GM18868 (cell line): ENCODE results near the gene KIF22.
A peak's percentile ranks its signal among the peaks of the same experiment; 100 is the strongest.
"Not testable (repeated sequence)": the region's sequence is repeated elsewhere in the genome, so short reads cannot be mapped to it uniquely, and the experiment has no call there.

Source experiments
- ATAC-seq: cut with Tn5 transposase; IDR thresholded peaks from one replicate; pipeline ENCODE4 v1.9.1; 2021; ENCODE audit warnings: mild to moderate bottlenecking, moderate library complexity; ENCODE audit not compliant: unreplicated experiment

The KIF22 gene

DNA sequence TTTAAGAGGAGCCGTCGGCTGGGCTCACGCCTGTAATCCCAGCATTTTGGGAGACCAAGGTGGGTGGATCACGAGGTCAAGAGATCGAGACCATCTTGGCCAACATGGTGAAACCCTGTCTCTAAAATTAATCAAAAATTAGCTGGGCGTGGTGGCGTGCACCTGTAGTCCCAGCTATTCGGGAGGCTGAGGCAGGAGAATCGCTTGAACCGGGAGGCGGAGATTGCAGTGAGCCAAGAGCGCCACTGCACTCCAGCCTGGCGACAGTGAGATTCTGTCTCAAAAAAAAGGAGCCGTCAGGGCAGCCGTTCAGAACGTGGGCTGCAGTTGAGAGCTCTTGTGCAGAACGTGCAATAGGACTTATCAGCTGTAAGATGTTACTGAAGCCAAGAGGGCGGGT lies 2.6 kb downstream of the KIF22 start:
- ATAC-seq, result not testable (repeated sequence)

DNA sequence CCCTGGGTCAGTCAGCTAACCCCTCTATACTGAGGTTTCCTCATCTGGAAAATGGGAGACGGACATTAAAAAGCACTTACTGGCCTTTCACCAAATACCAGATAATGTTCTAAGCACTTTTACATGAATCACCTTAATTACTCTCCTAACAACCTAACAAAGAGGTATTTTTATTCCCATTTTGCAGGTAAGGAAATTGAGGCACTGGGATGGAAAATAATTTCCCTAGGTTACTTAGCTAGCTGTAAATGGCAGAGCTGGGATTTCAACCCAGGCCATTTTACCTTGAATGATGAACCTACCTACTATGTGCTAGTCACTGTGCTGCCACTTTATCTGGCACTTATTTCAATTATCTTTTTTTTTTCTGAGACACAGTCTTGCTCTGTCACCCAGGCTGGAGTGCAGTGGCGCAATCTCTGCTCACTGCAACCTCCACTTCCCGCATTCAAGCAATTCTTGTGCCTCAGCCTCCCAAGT lies 3.7 kb downstream of the KIF22 start:
- no peak for ATAC-seq

DNA sequence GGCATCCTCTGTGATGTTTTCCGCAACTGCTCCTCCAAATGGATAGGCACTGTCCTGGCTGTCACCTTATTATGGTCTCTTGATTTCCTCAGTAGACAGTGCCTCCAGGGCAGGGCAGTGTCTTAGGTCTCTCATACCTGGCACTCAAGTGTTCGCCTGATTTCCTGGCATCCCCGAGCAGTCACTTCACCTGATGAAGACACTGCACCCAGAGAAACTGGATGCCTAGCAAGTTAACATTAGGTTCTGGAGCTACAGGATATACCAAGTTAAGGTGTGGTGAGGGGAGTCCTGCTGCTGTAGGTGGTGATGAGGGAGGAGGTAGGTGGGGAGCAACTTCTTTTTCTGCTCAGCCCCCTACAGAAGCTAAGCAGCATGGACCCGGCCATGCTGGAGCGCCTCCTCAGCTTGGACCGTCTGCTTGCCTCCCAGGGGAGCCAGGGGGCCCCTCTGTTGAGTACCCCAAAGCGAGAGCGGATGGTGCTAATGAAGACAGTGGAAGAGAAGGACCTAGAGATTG lies 11.9 kb downstream of the KIF22 start:
- ATAC-seq, result no peak

DNA sequence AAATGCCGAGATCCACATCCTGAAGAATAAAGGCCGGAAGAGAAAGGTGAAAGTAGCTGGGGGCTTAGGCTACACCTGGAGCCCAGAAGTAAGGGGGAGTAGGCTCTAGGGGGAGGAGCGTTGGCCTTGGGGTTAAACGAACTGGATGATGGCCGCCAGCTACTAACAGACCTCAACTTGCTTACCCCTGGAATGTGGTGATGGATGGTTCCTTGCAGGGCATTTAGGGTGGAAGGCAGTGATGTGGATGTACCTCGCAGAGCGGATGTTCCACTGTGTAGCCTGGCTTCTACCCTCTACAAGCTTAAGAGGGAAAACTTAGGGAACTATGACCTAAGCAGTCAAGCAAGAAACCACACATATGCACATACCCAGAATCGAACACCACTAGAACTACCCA lies 13.5 kb downstream of the KIF22 start:
- no peak for ATAC-seq

DNA sequence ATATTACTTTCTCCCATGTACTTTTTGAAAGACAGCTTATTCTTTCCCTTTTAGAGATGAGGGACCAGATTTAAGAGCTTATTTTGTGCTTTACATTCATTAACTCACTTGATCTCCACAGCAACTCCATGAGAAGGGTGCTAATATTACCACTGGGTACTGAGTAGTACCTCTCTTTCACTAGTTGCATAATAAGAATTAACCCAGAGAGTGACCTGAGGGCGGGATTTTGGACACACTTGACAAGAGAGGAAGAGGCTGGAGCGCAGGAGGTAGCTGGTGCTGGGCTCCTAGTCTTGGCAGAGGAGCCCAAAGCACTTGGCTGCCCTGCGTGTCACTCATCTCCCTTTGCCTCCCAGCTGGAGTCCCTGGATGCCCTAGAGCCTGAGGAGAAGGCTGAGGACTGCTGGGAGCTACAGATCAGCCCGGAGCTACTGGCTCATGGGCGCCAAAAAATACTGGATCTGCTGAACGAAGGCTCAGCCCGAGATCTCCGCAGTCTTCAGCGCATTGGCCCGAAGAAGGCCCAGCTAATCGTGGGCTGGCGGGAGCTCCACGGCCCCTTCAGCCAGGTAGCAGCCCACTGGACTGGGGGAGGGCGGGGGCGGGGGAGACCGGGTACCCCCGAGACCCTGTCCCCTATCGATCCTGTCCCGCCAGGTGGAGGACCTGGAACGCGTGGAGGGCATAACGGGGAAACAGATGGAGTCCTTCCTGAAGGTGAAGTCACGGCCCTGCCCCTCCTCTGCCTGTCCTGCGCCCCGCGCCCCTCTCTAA lies 14.1 kb downstream of the KIF22 start:
- ATAC-seq, result no peak

DNA sequence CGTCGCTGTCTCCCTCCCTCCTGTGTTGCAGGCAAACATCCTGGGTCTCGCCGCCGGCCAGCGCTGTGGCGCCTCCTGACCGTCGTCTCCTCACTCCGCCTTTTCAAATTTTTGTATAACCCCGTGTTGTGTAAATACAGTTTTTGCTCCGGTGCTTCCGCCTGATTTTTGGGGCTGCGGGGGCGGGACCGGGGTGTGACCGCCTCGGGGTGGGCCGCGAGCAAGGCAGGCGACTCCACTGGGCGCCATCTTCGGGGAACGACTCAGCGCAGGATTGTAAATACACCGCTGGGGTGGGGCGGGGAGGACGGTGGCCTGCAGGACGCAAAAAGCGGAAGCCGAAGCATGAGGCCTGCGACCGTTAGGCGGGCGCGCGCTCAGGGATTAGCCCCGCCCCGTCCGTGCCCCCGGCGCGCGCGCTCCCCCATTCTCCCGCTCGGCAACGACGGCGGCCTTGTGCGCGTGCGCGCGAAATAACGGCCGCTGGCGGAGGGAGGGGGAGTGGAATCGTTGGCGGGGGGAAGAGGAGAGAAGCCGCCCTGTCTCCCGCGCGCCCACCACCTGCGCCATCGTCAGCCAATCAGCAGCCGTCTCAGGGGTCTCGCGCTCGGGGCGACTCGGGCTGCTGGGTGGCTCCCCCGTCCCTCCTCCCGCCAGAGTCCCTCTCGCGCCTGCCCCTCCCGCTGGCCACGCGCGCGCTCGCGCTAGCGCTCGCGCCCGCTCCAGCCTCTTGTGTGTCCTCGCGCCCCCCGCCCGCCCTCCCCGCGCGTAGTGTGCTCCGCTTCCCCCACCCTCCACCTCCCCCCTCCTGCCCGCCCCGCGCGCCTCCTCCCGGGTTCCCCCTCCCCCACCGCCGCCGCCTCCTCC lies 14.9 kb downstream of the KIF22 start:
- ATAC-seq, result peak; percentile 55

DNA sequence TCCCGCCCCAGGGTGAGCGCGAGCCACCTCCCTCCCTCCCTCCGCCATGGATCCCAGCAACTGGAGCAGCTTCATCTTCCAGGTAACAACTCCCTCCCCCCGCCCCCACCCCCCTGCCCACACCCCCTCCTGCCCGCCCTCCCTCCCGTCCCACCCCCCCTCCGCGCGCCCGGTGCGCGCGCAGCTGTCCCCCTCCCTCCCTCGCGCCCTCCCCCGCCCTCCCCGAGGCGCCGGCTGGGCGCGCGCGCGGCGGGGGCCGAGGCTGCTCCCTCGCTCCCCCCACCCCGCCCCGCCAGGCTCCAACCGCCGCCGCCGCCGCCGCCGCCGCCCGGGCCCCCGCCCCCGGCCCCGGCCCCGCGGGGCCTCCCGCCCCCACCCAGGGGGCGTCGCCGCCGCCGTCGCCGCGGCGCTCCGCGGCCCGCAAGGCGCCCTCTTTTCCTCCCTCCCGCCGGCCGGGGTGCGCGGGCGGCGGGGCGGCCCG lies 15.6 kb downstream of the KIF22 start, which contains the start of gene MAZ:
Gene MAZ, plus strand, starts transcription at position 431 of the 481 bp plus-strand sequence. CDS start 173 bp downstream, outside the sequence.
- ATAC-seq, result no peak

DNA sequence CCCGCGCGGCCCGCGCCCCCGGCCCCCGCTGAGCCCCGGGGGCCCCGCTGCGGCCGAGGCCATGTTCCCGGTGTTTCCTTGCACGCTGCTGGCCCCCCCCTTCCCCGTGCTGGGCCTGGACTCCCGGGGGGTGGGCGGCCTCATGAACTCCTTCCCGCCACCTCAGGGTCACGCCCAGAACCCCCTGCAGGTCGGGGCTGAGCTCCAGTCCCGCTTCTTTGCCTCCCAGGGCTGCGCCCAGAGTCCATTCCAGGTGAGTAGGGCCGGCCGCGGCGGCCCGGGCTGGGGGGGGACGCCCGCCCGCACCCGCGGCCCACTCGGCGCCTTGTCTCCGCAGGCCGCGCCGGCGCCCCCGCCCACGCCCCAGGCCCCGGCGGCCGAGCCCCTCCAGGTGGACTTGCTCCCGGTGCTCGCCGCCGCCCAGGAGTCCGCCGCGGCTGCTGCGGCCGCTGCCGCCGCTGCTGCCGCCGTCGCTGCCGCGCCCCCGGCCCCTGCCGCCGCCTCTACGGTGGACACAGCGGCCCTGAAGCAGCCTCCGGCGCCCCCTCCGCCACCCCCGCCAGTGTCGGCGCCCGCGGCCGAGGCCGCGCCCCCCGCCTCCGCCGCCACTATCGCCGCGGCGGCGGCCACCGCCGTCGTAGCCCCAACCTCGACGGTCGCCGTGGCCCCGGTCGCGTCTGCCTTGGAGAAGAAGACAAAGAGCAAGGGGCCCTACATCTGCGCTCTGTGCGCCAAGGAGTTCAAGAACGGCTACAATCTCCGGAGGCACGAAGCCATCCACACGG lies 16.3 kb downstream of the KIF22 start:
- ATAC-seq, result no peak

DNA sequence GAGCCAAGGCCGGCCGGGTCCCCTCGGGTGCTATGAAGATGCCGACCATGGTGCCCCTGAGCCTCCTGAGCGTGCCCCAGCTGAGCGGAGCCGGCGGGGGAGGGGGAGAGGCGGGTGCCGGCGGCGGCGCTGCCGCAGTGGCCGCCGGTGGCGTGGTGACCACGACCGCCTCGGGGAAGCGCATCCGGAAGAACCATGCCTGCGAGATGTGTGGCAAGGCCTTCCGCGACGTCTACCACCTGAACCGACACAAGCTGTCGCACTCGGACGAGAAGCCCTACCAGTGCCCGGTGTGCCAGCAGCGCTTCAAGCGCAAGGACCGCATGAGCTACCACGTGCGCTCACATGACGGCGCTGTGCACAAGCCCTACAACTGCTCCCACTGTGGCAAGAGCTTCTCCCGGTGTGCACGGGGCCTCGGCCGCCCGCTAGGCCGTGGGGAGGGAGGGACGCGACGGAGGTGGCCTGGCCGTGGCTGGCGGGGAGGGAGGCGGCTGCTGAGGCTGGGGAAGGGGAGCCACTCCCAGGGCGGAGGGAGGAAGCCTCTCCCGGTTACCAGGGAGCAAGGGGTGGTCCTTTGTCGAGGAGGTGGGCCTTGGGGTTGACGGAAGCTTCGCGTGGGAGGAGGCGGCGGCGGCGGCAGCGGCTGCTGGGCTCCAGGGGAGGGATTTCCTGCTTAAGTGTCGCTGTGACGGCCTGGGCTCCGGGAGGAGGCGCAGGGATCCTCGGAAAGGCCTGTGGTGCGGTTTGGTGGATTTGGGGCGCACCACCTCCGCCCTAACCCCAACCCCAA lies 17.1 kb downstream of the KIF22 start:
- peak; percentile 25 for ATAC-seq

DNA sequence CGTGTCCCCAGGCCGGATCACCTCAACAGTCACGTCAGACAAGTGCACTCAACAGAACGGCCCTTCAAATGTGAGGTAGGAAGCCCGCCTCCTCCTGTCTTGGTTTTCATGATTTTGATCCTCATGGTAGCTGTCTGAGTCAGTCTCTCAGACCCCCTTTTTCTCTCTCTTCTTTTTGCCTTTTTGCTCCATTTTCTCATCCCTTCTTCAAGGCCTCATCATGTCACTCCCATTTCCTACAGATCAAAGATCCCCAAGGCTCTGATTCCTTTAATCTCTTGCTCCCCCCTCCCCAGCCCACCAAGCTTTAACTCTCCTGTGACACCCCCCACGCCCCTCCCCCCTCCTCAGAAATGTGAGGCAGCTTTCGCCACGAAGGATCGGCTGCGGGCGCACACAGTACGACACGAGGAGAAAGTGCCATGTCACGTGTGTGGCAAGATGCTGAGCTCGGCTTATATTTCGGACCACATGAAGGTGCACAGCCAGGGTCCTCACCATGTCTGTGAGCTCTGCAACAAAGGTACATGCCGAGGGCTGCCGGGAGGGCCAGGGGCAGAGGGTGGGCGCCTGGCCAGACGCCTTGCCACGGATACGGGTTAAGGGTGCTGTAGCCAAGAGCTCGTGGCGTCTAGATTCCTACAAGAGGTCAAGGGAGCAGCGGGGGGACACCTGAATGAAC lies 17.8 kb downstream of the KIF22 start:
- no peak for ATAC-seq

DNA sequence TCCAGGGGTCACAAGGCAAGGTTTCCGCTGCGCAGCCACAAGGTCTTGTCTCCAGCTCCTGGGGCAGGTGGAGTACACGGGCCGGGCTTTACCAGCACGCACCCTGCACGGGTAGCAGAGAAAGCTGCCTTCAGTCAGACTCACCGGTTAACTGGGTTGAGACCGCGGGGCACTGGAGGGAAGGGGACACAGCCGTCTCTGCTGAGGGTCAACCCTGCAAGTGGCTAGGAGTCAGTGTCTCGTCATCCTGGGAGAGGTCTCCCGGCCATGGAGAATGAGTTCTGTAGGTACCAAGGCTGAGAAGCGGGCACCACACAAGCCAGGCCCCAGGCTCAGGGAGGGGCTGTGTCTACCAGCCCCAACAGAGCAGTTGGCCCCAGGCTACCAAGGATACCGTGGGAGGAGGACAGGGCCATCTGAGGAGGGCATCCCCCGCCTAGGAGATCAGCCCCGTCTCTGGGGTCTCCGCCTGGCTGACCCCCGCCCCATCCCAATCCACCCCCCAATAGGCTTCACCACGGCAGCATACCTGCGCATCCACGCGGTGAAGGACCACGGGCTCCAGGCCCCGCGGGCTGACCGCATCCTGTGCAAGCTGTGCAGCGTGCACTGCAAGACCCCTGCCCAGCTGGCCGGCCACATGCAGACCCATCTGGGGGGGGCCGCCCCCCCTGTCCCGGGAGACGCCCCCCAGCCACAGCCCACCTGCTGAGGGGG lies 18.6 kb downstream of the KIF22 start:
- ATAC-seq, result no peak

DNA sequence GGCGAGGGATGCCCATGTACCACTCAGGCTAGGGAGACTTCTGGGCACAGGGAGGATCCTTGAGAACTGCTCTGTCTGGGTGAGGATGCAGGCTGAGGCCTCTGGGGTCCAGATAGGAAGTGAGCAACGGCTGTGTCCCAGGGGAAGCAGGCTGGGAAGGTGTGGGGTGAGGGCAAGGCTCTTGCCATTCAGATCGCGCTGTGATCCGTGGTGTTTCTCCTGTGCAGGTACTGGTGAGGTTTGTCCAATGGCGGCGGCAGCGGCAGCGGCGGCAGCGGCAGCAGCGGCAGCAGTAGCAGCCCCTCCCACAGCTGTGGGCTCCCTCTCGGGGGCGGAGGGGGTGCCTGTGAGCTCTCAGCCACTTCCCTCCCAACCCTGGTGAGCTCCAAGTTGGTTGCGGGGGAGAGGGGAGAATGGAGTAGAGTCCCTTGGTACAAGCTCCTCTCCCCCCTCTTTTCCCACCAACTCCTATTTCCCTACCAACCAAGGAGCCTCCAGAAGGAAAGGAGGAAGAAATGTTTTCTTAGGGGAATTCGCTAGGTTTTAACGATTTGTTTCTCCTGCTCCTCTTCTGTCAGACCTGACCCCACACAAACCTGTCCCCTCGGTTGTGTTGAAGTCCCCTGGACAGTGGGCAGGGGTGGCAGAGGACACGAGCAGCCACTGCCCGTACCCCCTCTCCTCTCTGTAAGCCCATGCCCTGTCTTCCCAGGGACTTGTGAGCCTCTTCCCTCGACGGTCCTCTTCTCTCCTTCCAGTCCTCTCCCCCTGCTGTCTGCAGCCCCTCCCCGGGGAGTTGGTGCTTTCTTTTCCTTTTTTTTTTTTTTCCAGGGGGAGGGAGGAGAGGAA lies 19.5 kb downstream of the KIF22 start:
- no peak for ATAC-seq

DNA sequence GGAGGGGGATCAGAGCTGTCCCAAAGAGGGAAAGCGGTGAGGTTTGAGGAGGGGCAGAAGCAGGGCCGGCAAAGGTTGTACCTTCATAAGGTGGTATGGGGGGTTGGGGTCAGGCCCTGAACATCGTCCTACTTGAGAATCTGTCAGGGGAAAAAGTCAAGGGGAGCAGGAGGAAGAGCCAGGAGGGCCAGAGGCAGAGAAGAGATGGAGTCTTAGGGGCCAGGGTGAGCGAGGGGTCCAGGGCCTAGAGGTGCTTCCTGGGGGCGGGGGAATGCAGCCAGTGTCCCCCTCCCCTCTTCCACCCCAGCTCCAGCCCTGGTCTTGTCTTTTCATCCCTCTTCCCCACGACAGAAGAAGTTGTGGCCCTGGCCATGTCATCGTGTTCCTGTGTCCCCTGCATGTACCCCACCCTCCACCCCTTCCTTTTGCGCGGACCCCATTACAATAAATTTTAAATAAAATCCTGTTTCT lies 20.2 kb downstream of the KIF22 start:
- no peak for ATAC-seq

DNA sequence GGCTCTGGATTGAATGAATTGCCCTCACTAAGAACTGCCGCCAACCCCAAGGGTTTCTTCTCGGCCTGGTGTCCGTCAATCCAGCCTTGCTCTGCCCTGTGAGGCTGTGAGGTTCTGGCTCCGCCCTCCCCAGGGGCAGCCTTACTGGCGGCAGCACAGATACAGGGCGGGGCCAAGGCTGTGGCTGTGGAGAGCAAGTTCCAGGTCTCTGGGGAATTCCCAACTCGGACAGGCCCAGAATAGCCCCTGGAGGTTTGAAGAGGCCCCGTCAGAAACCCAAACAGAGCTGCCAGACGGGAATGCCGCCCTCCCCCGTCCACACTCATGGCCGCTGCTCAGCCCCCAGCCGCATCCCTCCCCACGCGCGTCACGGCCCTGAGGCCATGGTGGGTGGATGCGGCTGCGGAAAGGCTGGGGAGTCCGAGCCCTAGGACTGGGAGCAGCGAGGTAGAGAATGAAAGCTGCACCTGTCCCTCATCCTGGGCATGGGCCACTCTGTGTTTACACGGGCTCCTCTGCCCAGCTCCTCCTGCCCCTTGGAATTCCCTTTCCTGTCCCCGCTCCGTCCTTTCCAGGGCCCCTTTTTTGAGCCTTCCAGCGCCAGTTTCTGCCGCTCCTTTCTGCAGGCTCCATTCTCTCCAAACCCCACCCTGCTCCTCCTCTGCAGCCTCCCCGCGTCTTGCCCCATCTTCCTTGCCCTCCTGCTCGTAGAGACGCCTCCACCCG lies 20.8 kb downstream of the KIF22 start:
- ATAC-seq, result peak; percentile 39

DNA sequence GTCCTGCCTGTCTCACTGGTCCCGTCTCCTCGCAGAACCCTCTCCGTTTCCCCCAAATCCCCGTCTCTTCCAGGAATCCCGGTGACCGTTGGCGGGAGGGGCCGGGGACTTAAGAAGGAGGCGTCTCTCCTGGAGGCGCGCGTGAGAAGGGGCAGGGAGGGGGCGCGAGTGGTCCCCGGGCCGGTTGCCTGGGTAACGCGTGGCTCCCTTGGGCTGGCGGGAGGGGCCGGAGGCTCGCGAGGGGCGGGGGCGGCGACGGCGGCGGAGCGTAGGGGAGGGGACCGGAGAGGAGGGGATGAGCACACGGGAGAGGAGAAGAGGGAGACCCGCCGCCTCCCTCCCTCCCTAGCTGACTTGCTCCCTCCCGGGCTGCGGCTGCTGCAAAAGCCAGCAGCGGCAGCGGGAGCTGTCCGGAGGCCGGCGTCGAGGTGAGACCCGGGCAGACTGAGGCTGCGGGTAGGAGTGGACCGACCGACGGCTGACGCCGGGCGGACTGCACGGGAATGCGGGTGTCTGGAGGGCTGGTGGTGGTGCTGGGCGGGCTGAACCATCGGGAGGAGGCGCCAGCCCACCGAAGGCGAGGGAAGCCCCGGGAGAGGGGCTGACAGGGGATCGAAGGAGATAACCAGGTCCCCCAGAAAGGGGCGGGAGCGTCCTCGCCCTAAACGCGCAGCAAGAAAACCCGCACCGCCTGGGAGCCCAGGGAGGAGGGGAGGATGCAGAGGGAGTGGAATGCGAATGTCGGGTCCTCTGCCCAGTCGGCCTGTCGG lies 21.5 kb downstream of the KIF22 start, which contains the start of gene PRRT2:
Gene PRRT2, plus strand, starts transcription at position 298 of the 770 bp plus-strand sequence. CDS start 862 bp downstream, outside the sequence.
- no peak for ATAC-seq
